Measurements from ENCODE around the gene PRICKLE1.

PRICKLE1 gene

GRCh38 chr12:42477941-42478340, 111.6 kb downstream of the PRICKLE1 start:
- Histone ChIP-seq H3K36me3 (no peaks in the 10 kb centered on the region), H3K27ac (no peak overlapping the region), H3K4me3 (ENCODE audit: low read depth in 1 of 2, low read length in 1 of 2) (no peak overlapping the region), H3K9me3 (no peaks in the 10 kb centered on the region), H3K27me3 (peaks cover 51% of the 10 kb centered on the region), H3K4me1 (ENCODE audit: control insufficient read depth in 1 of 2, insufficient read depth in 1 of 2, low read depth in 1 of 2, low read length in 1 of 2) (peaks cover 5 to 6% of the 10 kb centered on the region in 2 experiments)
- no peak for TF ChIP-seq CTCF (IDR thresholded peaks at IDR 0.05)

GRCh38 chr12:42475106-42475505, 114.4 kb downstream of the PRICKLE1 start:
- Histone ChIP-seq H3K27me3 (peaks cover 23% of the 10 kb centered on the region), H3K9me3 (no peaks in the 10 kb centered on the region), H3K4me3 (ENCODE audit: low read depth in 1 of 2, low read length in 1 of 2) (no peak overlapping the region), H3K36me3 (no peaks in the 10 kb centered on the region), H3K27ac (no peak overlapping the region), H3K4me1 (ENCODE audit: control insufficient read depth in 1 of 2, insufficient read depth in 1 of 2, low read depth in 1 of 2, low read length in 1 of 2) (no peaks in the 10 kb centered on the region)
- TF ChIP-seq CTCF (IDR thresholded peaks at IDR 0.05): no peak

GRCh38 chr12:42474391-42474790, 115.2 kb downstream of the PRICKLE1 start:
- Histone ChIP-seq H3K27me3 (peaks cover 17% of the 10 kb centered on the region), H3K27ac (no peak overlapping the region), H3K9me3 (no peaks in the 10 kb centered on the region), H3K4me3 (ENCODE audit: low read depth in 1 of 2, low read length in 1 of 2) (no peak overlapping the region), H3K36me3 (no peaks in the 10 kb centered on the region), H3K4me1 (ENCODE audit: control insufficient read depth in 1 of 2, insufficient read depth in 1 of 2, low read depth in 1 of 2, low read length in 1 of 2) (peaks cover 1 to 2% of the 10 kb centered on the region in 2 experiments)
- TF ChIP-seq CTCF (IDR thresholded peaks at IDR 0.05): no peak

GRCh38 chr12:42473561-42473960, 116.0 kb downstream of the PRICKLE1 start:
- no peak overlapping the region for H3K27ac ChIP-seq
- H3K9me3 ChIP-seq: no peaks in the 10 kb centered on the region
- peaks cover 7 to 9% of the 10 kb centered on the region in 2 experiments for H3K4me1 ChIP-seq (ENCODE audit: control insufficient read depth in 1 of 2, insufficient read depth in 1 of 2, low read depth in 1 of 2, low read length in 1 of 2)

DNA sequence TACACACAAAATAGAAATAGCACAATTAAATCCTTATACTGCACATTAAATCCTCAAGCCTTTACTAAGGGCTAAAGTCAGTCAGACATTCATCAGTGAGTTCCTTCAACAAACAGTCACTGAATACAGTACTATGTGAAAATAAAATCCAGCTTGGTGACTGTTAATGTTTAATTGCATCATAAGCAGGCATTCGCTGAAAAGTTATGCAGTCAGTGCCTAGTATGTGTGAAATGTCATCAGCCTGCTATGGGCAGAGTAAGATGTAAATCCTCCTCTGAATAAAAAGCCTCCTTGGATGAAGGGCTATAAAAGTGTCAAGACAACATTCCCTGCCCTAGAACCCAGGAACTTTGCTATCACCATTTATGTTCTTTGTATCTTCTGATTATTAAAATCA, 116.4 kb downstream of the PRICKLE1 start:
- peaks cover 17% of the 10 kb centered on the region for H3K27me3 ChIP-seq
- H3K27ac ChIP-seq: no peak overlapping the region
- H3K4me1 ChIP-seq (ENCODE audit: control insufficient read depth in 1 of 2, insufficient read depth in 1 of 2, low read depth in 1 of 2, low read length in 1 of 2): peaks cover 7 to 14% of the 10 kb centered on the region in 2 experiments
- no peaks in the 10 kb centered on the region for H3K9me3 ChIP-seq
- TF ChIP-seq CTCF (IDR thresholded peaks at IDR 0.05): no peak
- no peaks in the 10 kb centered on the region for H3K36me3 ChIP-seq
- H3K4me3 ChIP-seq (ENCODE audit: low read depth in 1 of 2, low read length in 1 of 2): no peak overlapping the region

More at GRCh38 chr12:42473561-42473960, 116.0 kb downstream of the PRICKLE1 start:
- no peak for TF ChIP-seq CTCF (IDR thresholded peaks at IDR 0.05)
- no peak overlapping the region for H3K4me3 ChIP-seq (ENCODE audit: low read depth in 1 of 2, low read length in 1 of 2)
- H3K27me3 ChIP-seq: peaks cover 17% of the 10 kb centered on the region
- no peaks in the 10 kb centered on the region for H3K36me3 ChIP-seq

DNA sequence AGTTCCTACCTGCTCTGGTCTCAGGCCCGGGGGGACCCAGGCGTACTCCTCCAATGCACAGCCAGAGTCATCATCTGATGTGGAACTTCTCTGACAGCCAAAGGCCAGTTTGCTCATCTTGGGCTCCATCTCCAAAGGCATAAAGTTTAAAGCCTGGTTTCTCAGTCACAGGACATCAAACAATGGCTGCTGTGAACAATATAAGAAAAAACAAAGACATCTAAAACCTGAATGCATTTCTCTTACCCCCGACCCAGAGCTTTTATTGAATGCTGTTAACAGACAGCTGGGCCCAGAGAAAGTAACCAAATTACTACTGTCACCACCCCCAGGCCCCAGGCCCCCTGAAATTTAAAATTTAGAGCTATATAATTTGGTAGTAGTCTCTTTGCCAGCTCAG, 117.2 kb downstream of the PRICKLE1 start:
- Histone ChIP-seq H3K36me3 (no peaks in the 10 kb centered on the region), H3K27me3 (peaks cover 17% of the 10 kb centered on the region), H3K9me3 (no peaks in the 10 kb centered on the region), H3K4me3 (ENCODE audit: low read depth in 1 of 2, low read length in 1 of 2) (no peak overlapping the region), H3K4me1 (ENCODE audit: control insufficient read depth in 1 of 2, insufficient read depth in 1 of 2, low read depth in 1 of 2, low read length in 1 of 2) (peaks cover 7 to 16% of the 10 kb centered on the region in 2 experiments), H3K27ac (no peak overlapping the region)
- TF ChIP-seq CTCF (IDR thresholded peaks at IDR 0.05): no peak
